ENCODE results near the gene IL31RA.

The IL31RA gene

DNA sequence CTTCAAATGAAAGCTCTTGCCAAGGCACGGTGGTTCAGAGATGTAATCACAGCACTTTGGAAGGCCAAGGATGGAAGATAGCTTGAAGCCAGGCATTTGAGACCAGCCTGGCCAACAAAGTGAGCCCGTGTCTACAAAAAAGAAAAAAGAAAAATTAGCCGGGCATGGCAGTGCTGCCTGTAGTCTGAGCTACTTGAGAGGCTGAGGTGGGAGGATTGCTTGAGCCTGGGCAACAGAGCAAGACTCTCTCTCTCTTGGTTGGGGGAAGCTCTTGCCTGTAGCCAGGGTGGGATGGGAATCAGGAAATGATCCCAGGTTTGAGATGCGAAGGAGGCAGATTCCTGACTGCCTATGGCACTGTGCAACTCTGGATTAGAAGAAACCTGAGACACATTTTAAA is 81.5 kb downstream of the IL31RA start:
- peak overlapping the region; percentile 32 for H4K91ac ChIP-seq (ENCODE audit: low read depth, low read length)
- H3K36me3 ChIP-seq (ENCODE audit: control insufficient read depth in 1 of 2, insufficient read depth in 2 of 2, low read length in 2 of 2) = no peaks in the 10 kb centered on the region
- no peaks in the 10 kb centered on the region for H3K9me3 ChIP-seq (ENCODE audit: insufficient read depth, low read depth, low read length)
- no peak overlapping the region for H3K27ac ChIP-seq (ENCODE audit: low read depth, low read length)
- H3K9ac ChIP-seq (ENCODE audit: low read length) = no peak overlapping the region
- H2BK12ac ChIP-seq (ENCODE audit: low read length) = no peak overlapping the region
- H3K18ac ChIP-seq (ENCODE audit: low read length) = no peak overlapping the region
- H3K4me2 ChIP-seq (ENCODE audit: low read length) = no peak overlapping the region
- no peak overlapping the region for H4K8ac ChIP-seq (ENCODE audit: low read depth, low read length)
- peak overlapping the region; percentile 62 for H3K14ac ChIP-seq (ENCODE audit: low read length)
- WGBS (ENCODE audit: extremely low coverage, insufficient coverage, insufficient read length) = no CpG with 5 or more reads among the region's 4 CpGs
- no peaks in the 10 kb centered on the region for H3K79me2 ChIP-seq (ENCODE audit: control insufficient read depth, insufficient read depth, low read length, poor library complexity)
- H3K4ac ChIP-seq (ENCODE audit: low read depth, low read length) = no peak overlapping the region
- H3K4me1 ChIP-seq (ENCODE audit: control insufficient read depth in 1 of 2, insufficient read depth in 2 of 2, low read length in 2 of 2) = peaks cover 1 to 2% of the 10 kb centered on the region in 2 experiments
- H3K27me3 ChIP-seq (ENCODE audit: insufficient read depth, low read length) = no peaks in the 10 kb centered on the region
- H2BK120ac ChIP-seq (ENCODE audit: insufficient read depth, low read length, poor library complexity) = no peak overlapping the region
- H2AFZ ChIP-seq (ENCODE audit: insufficient read depth, low read length, poor library complexity) = no peak overlapping the region
- peaks cover 6% of the 10 kb centered on the region for H3K79me1 ChIP-seq (ENCODE audit: low read length)
- H2AK5ac ChIP-seq (ENCODE audit: low read length) = no peak overlapping the region
- H3K23ac ChIP-seq (ENCODE audit: low read length) = no peak overlapping the region
- H2BK5ac ChIP-seq (ENCODE audit: low read depth, low read length, poor library complexity) = no peak overlapping the region
- H3K4me3 ChIP-seq (ENCODE audit: low read depth, low read length) = no peak overlapping the region
- DNase-seq = no peak
- no peak overlapping the region for H4K12ac ChIP-seq (ENCODE audit: low read depth, low read length)

- Histone ChIP-seq H3K9me3 (ENCODE audit: insufficient read depth, low read depth, low read length) (no peaks in the 10 kb centered on the region), H3K4me1 (ENCODE audit: control insufficient read depth in 1 of 2, insufficient read depth in 2 of 2, low read length in 2 of 2) (no peaks in the 10 kb centered on the region), H4K12ac (ENCODE audit: low read depth, low read length) (no peak overlapping the region), H4K8ac (ENCODE audit: low read depth, low read length) (no peak overlapping the region), H3K4me2 (ENCODE audit: low read length) (no peak overlapping the region), H2BK5ac (ENCODE audit: low read depth, low read length, poor library complexity) (peak overlapping the region; percentile 28), H3K4me3 (ENCODE audit: low read depth, low read length) (no peak overlapping the region), H3K27ac (ENCODE audit: low read depth, low read length) (peak overlapping the region; percentile 3), H4K91ac (ENCODE audit: low read depth, low read length) (peak overlapping the region; percentile 60), H3K9ac (ENCODE audit: low read length) (no peak overlapping the region), H3K23ac (ENCODE audit: low read length) (no peak overlapping the region), H2BK12ac (ENCODE audit: low read length) (no peak overlapping the region), H3K36me3 (ENCODE audit: control insufficient read depth in 1 of 2, insufficient read depth in 2 of 2, low read length in 2 of 2) (no peaks in the 10 kb centered on the region), H2AK5ac (ENCODE audit: low read length) (no peak overlapping the region), H3K79me1 (ENCODE audit: low read length) (peaks cover 5% of the 10 kb centered on the region), H3K18ac (ENCODE audit: low read length) (no peak overlapping the region), H2AFZ (ENCODE audit: insufficient read depth, low read length, poor library complexity) (no peak overlapping the region), H2BK120ac (ENCODE audit: insufficient read depth, low read length, poor library complexity) (peak overlapping the region; percentile 39), H3K79me2 (ENCODE audit: control insufficient read depth, insufficient read depth, low read length, poor library complexity) (no peaks in the 10 kb centered on the region), H3K4ac (ENCODE audit: low read depth, low read length) (no peak overlapping the region), H3K14ac (ENCODE audit: low read length) (peak overlapping the region; percentile 36), H3K27me3 (ENCODE audit: insufficient read depth, low read length) (no peaks in the 10 kb centered on the region)
- no CpG with 5 or more reads among the region's 14 CpGs for WGBS (ENCODE audit: extremely low coverage, insufficient coverage, insufficient read length)
- no peak for DNase-seq
These were observed 82.4 kb downstream of the IL31RA start for GRCh38 chr5:55933377-55934114.

- no CpG with 5 or more reads among the region's 9 CpGs for whole genome bisulfite sequencing (ENCODE audit: extremely low coverage, insufficient coverage, insufficient read length)
- no peak overlapping the region for H4K12ac ChIP-seq (ENCODE audit: low read depth, low read length)
- H3K4me3 ChIP-seq (ENCODE audit: low read depth, low read length) = no peak overlapping the region
- H3K23ac ChIP-seq (ENCODE audit: low read length) = no peak overlapping the region
- H4K8ac ChIP-seq (ENCODE audit: low read depth, low read length) = no peak overlapping the region
- peak; percentile 99 to 100 for DNase-seq
- H2BK5ac ChIP-seq (ENCODE audit: low read depth, low read length, poor library complexity) = no peak overlapping the region
- H3K36me3 ChIP-seq (ENCODE audit: control insufficient read depth in 1 of 2, insufficient read depth in 2 of 2, low read length in 2 of 2) = no peaks in the 10 kb centered on the region
- no peak overlapping the region for H2BK120ac ChIP-seq (ENCODE audit: insufficient read depth, low read length, poor library complexity)
- no peak overlapping the region for H3K14ac ChIP-seq (ENCODE audit: low read length)
- no peaks in the 10 kb centered on the region for H3K79me2 ChIP-seq (ENCODE audit: control insufficient read depth, insufficient read depth, low read length, poor library complexity)
- H3K79me1 ChIP-seq (ENCODE audit: low read length) = peaks cover 5% of the 10 kb centered on the region
- no peak overlapping the region for H2AK5ac ChIP-seq (ENCODE audit: low read length)
- H3K27me3 ChIP-seq (ENCODE audit: insufficient read depth, low read length) = no peaks in the 10 kb centered on the region
- H3K4me1 ChIP-seq (ENCODE audit: control insufficient read depth in 1 of 2, insufficient read depth in 2 of 2, low read length in 2 of 2) = no peaks in the 10 kb centered on the region
- no peak overlapping the region for H2BK12ac ChIP-seq (ENCODE audit: low read length)
- H3K4me2 ChIP-seq (ENCODE audit: low read length) = no peak overlapping the region
- H3K4ac ChIP-seq (ENCODE audit: low read depth, low read length) = no peak overlapping the region
- H3K9me3 ChIP-seq (ENCODE audit: insufficient read depth, low read depth, low read length) = no peaks in the 10 kb centered on the region
- H3K18ac ChIP-seq (ENCODE audit: low read length) = no peak overlapping the region
- no peak overlapping the region for H3K27ac ChIP-seq (ENCODE audit: low read depth, low read length)
- no peak overlapping the region for H3K9ac ChIP-seq (ENCODE audit: low read length)
- no peak overlapping the region for H2AFZ ChIP-seq (ENCODE audit: insufficient read depth, low read length, poor library complexity)
- no peak overlapping the region for H4K91ac ChIP-seq (ENCODE audit: low read depth, low read length)
These were observed 83.0 kb downstream of the IL31RA start for GRCh38 chr5:55934115-55934613.

GRCh38 chr5:55934720-55935119 is 83.6 kb downstream of the IL31RA start:
- WGBS (ENCODE audit: extremely low coverage, insufficient coverage, insufficient read length) = no CpG with 5 or more reads among the region's 2 CpGs
- no peaks in the 10 kb centered on the region for H3K4me1 ChIP-seq (ENCODE audit: control insufficient read depth in 1 of 2, insufficient read depth in 2 of 2, low read length in 2 of 2)
- H3K9ac ChIP-seq (ENCODE audit: low read length) = no peak overlapping the region
- H2BK120ac ChIP-seq (ENCODE audit: insufficient read depth, low read length, poor library complexity) = no peak overlapping the region
- H3K23ac ChIP-seq (ENCODE audit: low read length) = no peak overlapping the region
- no peak overlapping the region for H2AK5ac ChIP-seq (ENCODE audit: low read length)
- H3K27me3 ChIP-seq (ENCODE audit: insufficient read depth, low read length) = no peaks in the 10 kb centered on the region
- H3K18ac ChIP-seq (ENCODE audit: low read length) = no peak overlapping the region
- no peak overlapping the region for H2BK12ac ChIP-seq (ENCODE audit: low read length)
- H3K79me2 ChIP-seq (ENCODE audit: control insufficient read depth, insufficient read depth, low read length, poor library complexity) = no peaks in the 10 kb centered on the region
- no peak overlapping the region for H4K8ac ChIP-seq (ENCODE audit: low read depth, low read length)
- H3K36me3 ChIP-seq (ENCODE audit: control insufficient read depth in 1 of 2, insufficient read depth in 2 of 2, low read length in 2 of 2) = peaks cover 0 to 1% of the 10 kb centered on the region in 2 experiments
- H2AFZ ChIP-seq (ENCODE audit: insufficient read depth, low read length, poor library complexity) = no peak overlapping the region
- no peak overlapping the region for H2BK5ac ChIP-seq (ENCODE audit: low read depth, low read length, poor library complexity)
- no peak overlapping the region for H3K4ac ChIP-seq (ENCODE audit: low read depth, low read length)
- no peak overlapping the region for H3K4me2 ChIP-seq (ENCODE audit: low read length)
- no peak overlapping the region for H3K27ac ChIP-seq (ENCODE audit: low read depth, low read length)
- peaks cover 2% of the 10 kb centered on the region for H3K79me1 ChIP-seq (ENCODE audit: low read length)
- H4K12ac ChIP-seq (ENCODE audit: low read depth, low read length) = no peak overlapping the region
- H3K14ac ChIP-seq (ENCODE audit: low read length) = no peak overlapping the region
- no peaks in the 10 kb centered on the region for H3K9me3 ChIP-seq (ENCODE audit: insufficient read depth, low read depth, low read length)
- H4K91ac ChIP-seq (ENCODE audit: low read depth, low read length) = no peak overlapping the region
- no peak overlapping the region for H3K4me3 ChIP-seq (ENCODE audit: low read depth, low read length)
- DNase-seq = peak in 1 of 2 donors; percentile 52

Data from trophoblast cell (in vitro differentiated cells and primary cell).